Retinal pigment epithelial cell (primary cell): ENCODE results near the gene S1PR3.
A peak's percentile ranks its signal among the peaks of the same experiment; 100 is the strongest.

Source experiments
- DNase-seq: peaks from one replicate; pipeline ENCODE4 v3.0.0-alpha.2; 2010; ENCODE audit warnings: low read depth
- H3K4me3 ChIP-seq: 2 replicates; pipeline ENCODE4 v1.5.1; 2011; ENCODE audit warnings: mild to moderate bottlenecking, low read length, control low read depth, moderate library complexity
- CTCF ChIP-seq: conservative IDR thresholded peaks from 2 replicates; pipeline ENCODE4 v1.5.1; 2011; ENCODE audit warnings: low read depth, low read length, control low read depth, inconsistent platforms

Gene S1PR3

GRCh38 chr9:89002987-89003386, 11.7 kb downstream of the S1PR3 start:
- TF ChIP-seq CTCF: no peak
- no peak overlapping the region for H3K4me3 ChIP-seq
- DNase-seq: no peak

- TF ChIP-seq CTCF: no peak
- no peak overlapping the region for H3K4me3 ChIP-seq
- no peak for DNase-seq
Measured at GRCh38 chr9:89005323-89005722, 14.1 kb downstream of the S1PR3 start.

GRCh38 chr9:89006267-89006666, 15.0 kb downstream of the S1PR3 start:
- TF ChIP-seq CTCF: no peak
- no peak overlapping the region for H3K4me3 ChIP-seq
- no peak for DNase-seq

- H3K4me3 ChIP-seq: no peak overlapping the region
- no peak for DNase-seq
- TF ChIP-seq CTCF: no peak
Measured at GRCh38 chr9:89006996-89007967, 16.0 kb downstream of the S1PR3 start.

- TF ChIP-seq CTCF: no peak
- no peak overlapping the region for H3K4me3 ChIP-seq
- no peak for DNase-seq
Measured at GRCh38 chr9:89008055-89008743, 16.9 kb downstream of the S1PR3 start.

- peak; percentile 33 for TF ChIP-seq CTCF
- H3K4me3 ChIP-seq: no peak overlapping the region
- no peak for DNase-seq
Measured at GRCh38 chr9:89008744-89009545, 17.7 kb downstream of the S1PR3 start.
